Sigmoid colon (tissue), 4 donors: Measurements from ENCODE around the gene KRT17.

Source experiments
- CTCF ChIP-seq, 4 experiments: fragments of 450-650 bp in 3 of 4; fragments of 200-600 bp in 1 of 4; IDR thresholded peaks; one replicate each; pipeline ENCODE4 v1.5.1; 2016 to 2019; ENCODE audit warnings: antibody characterized with exemption in 4 of 4, mild to moderate bottlenecking in 3 of 4, moderate library complexity in 2 of 4
- EP300 ChIP-seq, 4 donors: sonication (generic); formaldehyde crosslinking; IDR thresholded peaks; one replicate each; pipeline ENCODE4 v1.6.1; 2017; ENCODE audit warnings: antibody characterized with exemption in 4 of 4
- POLR2A ChIP-seq, 2 donors: fragments of 450-650 bp; IDR thresholded peaks; one replicate each; pipeline ENCODE4 v1.6.1; 2016; ENCODE audit warnings: antibody characterized with exemption in 2 of 2, mild to moderate bottlenecking in 2 of 2, moderate library complexity in 2 of 2
- POLR2AphosphoS5 ChIP-seq, 4 donors: sonication (generic); formaldehyde crosslinking; IDR thresholded peaks; one replicate each; pipeline ENCODE4 v1.6.1; 2017; ENCODE audit warnings: antibody characterized with exemption in 4 of 4

- TF ChIP-seq POLR2A (IDR thresholded peaks at IDR 0.05) (no peak), CTCF (IDR thresholded peaks at IDR 0.05) (no peak), EP300 (IDR thresholded peaks at IDR 0.05) (no peak), POLR2AphosphoS5 (IDR thresholded peaks at IDR 0.05) (no peak)
These were observed 39.2 kb upstream of the KRT17 start for GRCh38 chr17:41663451-41664171.
